ENCODE results near the gene DENND4C.

DENND4C gene

GRCh38 chr9:19198406-19198805 lies 32.1 kb upstream of the DENND4C start:
- TF ChIP-seq PAX5 (IDR thresholded peaks at IDR 0.05; ENCODE audit: insufficient read depth, low read length, severe bottlenecking) (no peak), SPI1 (IDR thresholded peaks at IDR 0.05; ENCODE audit: low read depth, low read length) (no peak), POU2F2 (IDR thresholded peaks at IDR 0.05; ENCODE audit: low read depth, low read length) (no peak), POLR2AphosphoS5 (IDR thresholded peaks at IDR 0.05; ENCODE audit: low read depth, low read length) (no peak), POLR2A (IDR thresholded peaks at IDR 0.05; ENCODE audit: low read depth, low read length) (no peak), TAF1 (IDR thresholded peaks at IDR 0.05; ENCODE audit: low read depth, low read length) (no peak)
- FAIRE-seq (no peak), DNase-seq (ENCODE audit: insufficient read length, low spot score) (no peak)

DNA sequence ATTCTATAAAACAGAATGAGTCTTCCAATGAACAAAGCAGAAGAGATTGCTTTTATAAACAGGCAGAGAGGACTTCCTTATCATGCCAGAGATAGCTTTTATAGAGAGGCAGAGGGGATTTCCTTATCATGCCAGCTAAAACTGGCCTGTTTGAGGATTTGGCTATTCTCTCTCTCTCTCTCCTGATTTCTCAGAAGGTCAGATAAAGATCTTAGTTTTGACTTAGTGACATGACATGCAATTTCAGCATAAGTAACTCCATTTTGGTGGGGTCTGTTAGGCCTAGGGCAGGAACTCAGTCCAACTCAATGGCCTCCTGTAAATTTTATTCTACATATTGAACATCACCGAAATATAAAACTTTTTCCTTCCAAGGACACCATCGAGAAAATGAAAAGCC lies 31.5 kb upstream of the DENND4C start:
- FAIRE-seq (no peak), DNase-seq (ENCODE audit: insufficient read length, low spot score) (no peak)
- TF ChIP-seq POLR2A (IDR thresholded peaks at IDR 0.05; ENCODE audit: low read depth, low read length) (no peak), PAX5 (IDR thresholded peaks at IDR 0.05; ENCODE audit: insufficient read depth, low read length, severe bottlenecking) (no peak), TAF1 (IDR thresholded peaks at IDR 0.05; ENCODE audit: low read depth, low read length) (no peak), SPI1 (IDR thresholded peaks at IDR 0.05; ENCODE audit: low read depth, low read length) (no peak), POU2F2 (IDR thresholded peaks at IDR 0.05; ENCODE audit: low read depth, low read length) (no peak), POLR2AphosphoS5 (IDR thresholded peaks at IDR 0.05; ENCODE audit: low read depth, low read length) (no peak)

GRCh38 chr9:19200229-19200628 lies 30.3 kb upstream of the DENND4C start:
- FAIRE-seq (no peak), DNase-seq (ENCODE audit: insufficient read length, low spot score) (no peak)
- TF ChIP-seq POLR2A (IDR thresholded peaks at IDR 0.05; ENCODE audit: low read depth, low read length), result no peak
- TF ChIP-seq TAF1 (IDR thresholded peaks at IDR 0.05; ENCODE audit: low read depth, low read length), result no peak

GRCh38 chr9:19201899-19202891 lies 28.3 kb upstream of the DENND4C start:
- DNase-seq (ENCODE audit: insufficient read length, low spot score) (no peak), FAIRE-seq (no peak)
- TF ChIP-seq POU2F2 (IDR thresholded peaks at IDR 0.05; ENCODE audit: low read depth, low read length), result no peak
- no peak for TF ChIP-seq POLR2AphosphoS5 (IDR thresholded peaks at IDR 0.05; ENCODE audit: low read depth, low read length)
- TF ChIP-seq SPI1 (IDR thresholded peaks at IDR 0.05; ENCODE audit: low read depth, low read length), result no peak
- no peak for TF ChIP-seq PAX5 (IDR thresholded peaks at IDR 0.05; ENCODE audit: insufficient read depth, low read length, severe bottlenecking)
- TF ChIP-seq POLR2A (IDR thresholded peaks at IDR 0.05; ENCODE audit: low read depth, low read length), result no peak
- TF ChIP-seq TAF1 (IDR thresholded peaks at IDR 0.05; ENCODE audit: low read depth, low read length), result no peak

GRCh38 chr9:19203058-19203457 lies 27.4 kb upstream of the DENND4C start:
- DNase-seq (ENCODE audit: insufficient read length, low spot score) (no peak), FAIRE-seq (no peak)
- TF ChIP-seq POLR2A (IDR thresholded peaks at IDR 0.05; ENCODE audit: low read depth, low read length) (no peak), SPI1 (IDR thresholded peaks at IDR 0.05; ENCODE audit: low read depth, low read length) (no peak), POLR2AphosphoS5 (IDR thresholded peaks at IDR 0.05; ENCODE audit: low read depth, low read length) (no peak), POU2F2 (IDR thresholded peaks at IDR 0.05; ENCODE audit: low read depth, low read length) (no peak), PAX5 (IDR thresholded peaks at IDR 0.05; ENCODE audit: insufficient read depth, low read length, severe bottlenecking) (no peak), TAF1 (IDR thresholded peaks at IDR 0.05; ENCODE audit: low read depth, low read length) (no peak)

GRCh38 chr9:19208653-19209052 lies 21.8 kb upstream of the DENND4C start:
- FAIRE-seq, result no peak
- TF ChIP-seq POLR2AphosphoS5 (IDR thresholded peaks at IDR 0.05; ENCODE audit: low read depth, low read length) (no peak), PAX5 (IDR thresholded peaks at IDR 0.05; ENCODE audit: insufficient read depth, low read length, severe bottlenecking) (no peak), SPI1 (IDR thresholded peaks at IDR 0.05; ENCODE audit: low read depth, low read length) (no peak)
- no peak for DNase-seq (ENCODE audit: insufficient read length, low spot score)

- FAIRE-seq (no peak), DNase-seq (ENCODE audit: insufficient read length, low spot score) (no peak)
- TF ChIP-seq PAX5 (IDR thresholded peaks at IDR 0.05; ENCODE audit: insufficient read depth, low read length, severe bottlenecking) (no peak), POU2F2 (IDR thresholded peaks at IDR 0.05; ENCODE audit: low read depth, low read length) (no peak), POLR2A (IDR thresholded peaks at IDR 0.05; ENCODE audit: low read depth, low read length) (no peak), SPI1 (IDR thresholded peaks at IDR 0.05; ENCODE audit: low read depth, low read length) (no peak), POLR2AphosphoS5 (IDR thresholded peaks at IDR 0.05; ENCODE audit: low read depth, low read length) (no peak), TAF1 (IDR thresholded peaks at IDR 0.05; ENCODE audit: low read depth, low read length) (no peak)
Measured at GRCh38 chr9:19209188-19209587, 21.3 kb upstream of the DENND4C start.

GRCh38 chr9:19213823-19214222 lies 16.7 kb upstream of the DENND4C start:
- FAIRE-seq, result no peak
- no peak for DNase-seq (ENCODE audit: insufficient read length, low spot score)

GRCh38 chr9:19216466-19216865 lies 14.0 kb upstream of the DENND4C start:
- DNase-seq (ENCODE audit: insufficient read length, low spot score) (no peak), FAIRE-seq (no peak)
- no peak for TF ChIP-seq POLR2A (IDR thresholded peaks at IDR 0.05; ENCODE audit: low read depth, low read length)
- no peak for TF ChIP-seq POU2F2 (IDR thresholded peaks at IDR 0.05; ENCODE audit: low read depth, low read length)
- TF ChIP-seq SPI1 (IDR thresholded peaks at IDR 0.05; ENCODE audit: low read depth, low read length), result no peak
- no peak for TF ChIP-seq POLR2AphosphoS5 (IDR thresholded peaks at IDR 0.05; ENCODE audit: low read depth, low read length)

More at GRCh38 chr9:19213823-19214222, 16.7 kb upstream of the DENND4C start:
- TF ChIP-seq PAX5 (IDR thresholded peaks at IDR 0.05; ENCODE audit: insufficient read depth, low read length, severe bottlenecking), result no peak
- no peak for TF ChIP-seq POU2F2 (IDR thresholded peaks at IDR 0.05; ENCODE audit: low read depth, low read length)
- TF ChIP-seq POLR2A (IDR thresholded peaks at IDR 0.05; ENCODE audit: low read depth, low read length), result no peak
- TF ChIP-seq POLR2AphosphoS5 (IDR thresholded peaks at IDR 0.05; ENCODE audit: low read depth, low read length), result no peak
- TF ChIP-seq TAF1 (IDR thresholded peaks at IDR 0.05; ENCODE audit: low read depth, low read length), result no peak
- TF ChIP-seq SPI1 (IDR thresholded peaks at IDR 0.05; ENCODE audit: low read depth, low read length), result no peak

- FAIRE-seq, result no peak
- TF ChIP-seq PAX5 (IDR thresholded peaks at IDR 0.05; ENCODE audit: insufficient read depth, low read length, severe bottlenecking) (no peak), POLR2A (IDR thresholded peaks at IDR 0.05; ENCODE audit: low read depth, low read length) (no peak), TAF1 (IDR thresholded peaks at IDR 0.05; ENCODE audit: low read depth, low read length) (no peak), POLR2AphosphoS5 (IDR thresholded peaks at IDR 0.05; ENCODE audit: low read depth, low read length) (no peak), POU2F2 (IDR thresholded peaks at IDR 0.05; ENCODE audit: low read depth, low read length) (no peak), SPI1 (IDR thresholded peaks at IDR 0.05; ENCODE audit: low read depth, low read length) (no peak)
- no peak for DNase-seq (ENCODE audit: insufficient read length, low spot score)
Measured at GRCh38 chr9:19221326-19221725, 9.2 kb upstream of the DENND4C start.
